GM12891 (cell line): Measurements from ENCODE around the gene TMEM273.

ENCODE experiments used
- DNase-seq: peaks from one replicate; pipeline ENCODE4 v3.0.0; 2011; ENCODE audit warnings: low spot score; ENCODE audit not compliant: insufficient read length
- FAIRE-seq: peaks from 2 replicates; lab custom pipeline; 2011; peaks lifted over from hg19 to GRCh38; lab: Jason Lieb, UNC
- PAX5 ChIP-seq: IDR thresholded peaks from 2 replicates; pipeline ENCODE4 v1.6.1; 2011; ENCODE audit warnings: low read length, moderate library complexity, mild to moderate bottlenecking; ENCODE audit not compliant: insufficient read depth, severe bottlenecking
- POLR2A ChIP-seq: IDR thresholded peaks from 2 replicates; pipeline ENCODE4 v1.6.1; 2011; ENCODE audit warnings: low read depth, low read length, control low read depth
- POLR2AphosphoS5 ChIP-seq: IDR thresholded peaks from 2 replicates; pipeline ENCODE4 v1.6.1; 2011; ENCODE audit warnings: low read depth, low read length, control low read depth
- POU2F2 ChIP-seq: IDR thresholded peaks from 2 replicates; pipeline ENCODE4 v1.6.1; 2011; ENCODE audit warnings: low read depth, mild to moderate bottlenecking, control low read depth, low read length, moderate library complexity
- SPI1 ChIP-seq: IDR thresholded peaks from 2 replicates; pipeline ENCODE4 v1.6.1; 2011; ENCODE audit warnings: low read depth, low read length, control low read depth
- TAF1 ChIP-seq: IDR thresholded peaks from 2 replicates; pipeline ENCODE4 v1.6.1; 2011; ENCODE audit warnings: low read depth, low read length, control low read depth

The TMEM273 gene

GRCh38 chr10:49107111-49107886 lies 80.9 kb downstream of the TMEM273 start:
- FAIRE-seq: no peak
- no peak for TF ChIP-seq POLR2A
- no peak for TF ChIP-seq POU2F2
- TF ChIP-seq SPI1: no peak
- no peak for TF ChIP-seq TAF1
- no peak for TF ChIP-seq POLR2AphosphoS5
- TF ChIP-seq PAX5: no peak
- no peak for DNase-seq

GRCh38 chr10:49106451-49106850 lies 81.7 kb downstream of the TMEM273 start:
- TF ChIP-seq POLR2A (no peak), TAF1 (no peak), SPI1 (no peak), POLR2AphosphoS5 (no peak), POU2F2 (no peak), PAX5 (no peak)
- DNase-seq: no peak
- FAIRE-seq: no peak

- FAIRE-seq (no peak), DNase-seq (no peak)
- TF ChIP-seq POLR2AphosphoS5 (no peak), SPI1 (no peak), TAF1 (no peak), POU2F2 (no peak), POLR2A (no peak), PAX5 (no peak)
These were observed 83.1 kb downstream of the TMEM273 start for GRCh38 chr10:49105076-49105475.
